ENCODE measurements around the gene KLHL3. TPM values are rescaled to one million over a fixed set of nuclear protein-coding genes. Genes with fewer than 3 reads are reported as not detected.

Gene KLHL3
- total and polyA plus RNA-seq, 9 of the 15 experiments (the other 6 are each of a cell fraction or from before 2014, with no cell fraction given) = under 0.01 to 1.5 (median 0.22) TPM

DNA sequence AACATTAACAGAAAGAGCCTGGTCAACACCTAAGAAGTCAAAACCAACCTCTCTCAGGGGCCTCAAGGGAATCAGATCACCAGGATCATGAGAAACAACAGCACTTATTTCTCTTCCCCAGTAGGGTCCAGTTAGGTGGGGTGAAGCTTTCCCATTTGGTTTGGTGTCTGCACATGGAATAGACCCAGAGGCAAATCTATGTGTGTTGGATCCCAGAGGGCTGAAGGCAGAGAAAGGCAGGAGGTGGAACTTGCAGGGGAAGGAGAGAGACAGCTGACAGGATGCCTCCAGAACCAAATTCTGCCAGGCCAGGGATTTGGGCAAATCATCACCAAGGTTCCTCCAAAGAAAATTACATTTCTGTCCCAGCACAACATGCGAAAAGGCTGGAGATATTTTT, 132.0 kb downstream of the KLHL3 start:
- Histone ChIP-seq H3K9me1 (ENCODE audit: control insufficient read depth, insufficient read depth, low read length) (no peaks in the 10 kb centered on the region), H3K9me3 (replicated peaks; ENCODE audit: control insufficient read depth, insufficient read depth, low read depth, low read length) (no peaks in the 10 kb centered on the region), H4K20me1 (replicated peaks; ENCODE audit: control insufficient read depth, insufficient read depth, low read length) (no peaks in the 10 kb centered on the region; the same call in 1 of the 2 replicates), H3K4me3 (no peak overlapping the region), H3K36me3 (ENCODE audit: control insufficient read depth, insufficient read depth, low read length) (no peaks in the 10 kb centered on the region), H3K27ac (ENCODE audit: extremely low read depth, low read depth, low read length) (no peak overlapping the region), H3K27me3 (ENCODE audit: control insufficient read depth in 2 of 2, insufficient read depth in 2 of 2, low read length in 2 of 2) (peaks cover 9 to 36% of the 10 kb centered on the region in 2 experiments; a peak in 4 of 5 replicates), H3K4me2 (ENCODE audit: insufficient read depth, low read length) (no peak overlapping the region), H2AFZ (ENCODE audit: low read depth, low read length) (no peak overlapping the region), H3K9ac (ENCODE audit: insufficient read depth in 1 of 2, low read depth in 2 of 2, low read length in 2 of 2) (no peak overlapping the region), H3K79me2 (ENCODE audit: control insufficient read depth, insufficient read depth, low read length) (no peaks in the 10 kb centered on the region), H3K4me1 (replicated peaks in 1 of 2; ENCODE audit: control insufficient read depth in 2 of 2, insufficient read depth in 2 of 2, low read length in 2 of 2) (no peaks in the 10 kb centered on the region)
- TF ChIP-seq CBX8 (IDR thresholded peaks at IDR 0.05; ENCODE audit: borderline replicate concordance, extremely low read depth, low read depth, low read length, poor library complexity, severe bottlenecking) (no peak), ZNF23 (CRISPR knock-in tag; IDR thresholded peaks at IDR 0.05) (no peak)
- ATAC-seq = no peak
- 17% methylated on average over 1 of the region's 1 CpG for WGBS (ENCODE audit: insufficient coverage, low coverage, missing lambda C conversion rate)
- ChIA-PET CTCF (ENCODE audit: low intra/inter-chr PET ratio) (no interaction called here), POLR2A (no interaction called here)
- no peak for FAIRE-seq
- no peak for DNase-seq (ENCODE audit: extremely low read depth in 1 of 4, low spot score in 3 of 4)
- BruUV-seq (replicated peaks) = no TSS peak
- intact Hi-C loops (cut with micrococcal nuclease) (no loop called here), in situ Hi-C loops (cut with MboI) (no loop called here)

DNA sequence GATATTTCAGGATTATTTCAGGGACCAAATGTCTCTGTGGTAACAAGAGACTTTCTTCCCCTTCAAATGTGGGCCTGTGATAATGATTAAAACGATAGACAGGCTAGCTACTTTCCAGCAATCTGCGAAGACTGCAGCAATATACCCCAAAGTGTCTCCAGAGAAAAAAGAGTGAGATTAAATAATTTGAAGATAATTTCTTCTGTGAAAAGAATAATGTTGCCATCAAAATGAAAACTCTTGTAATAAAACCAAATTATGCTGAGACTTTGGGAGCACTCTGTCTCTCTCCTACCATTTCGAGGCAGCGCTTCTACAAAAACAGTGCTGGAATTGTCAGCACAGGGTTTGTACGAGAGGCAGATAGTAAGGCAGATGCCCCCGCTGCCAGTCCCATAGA, 132.5 kb downstream of the KLHL3 start:
- H3K27ac ChIP-seq (ENCODE audit: extremely low read depth, low read depth, low read length) = no peak overlapping the region
- no peaks in the 10 kb centered on the region for H3K79me2 ChIP-seq (ENCODE audit: control insufficient read depth, insufficient read depth, low read length)
- peaks cover 8 to 41% of the 10 kb centered on the region in 2 experiments; a peak in 4 of 5 replicates for H3K27me3 ChIP-seq (ENCODE audit: control insufficient read depth in 2 of 2, insufficient read depth in 2 of 2, low read length in 2 of 2)
- no TSS peak for BruUV-seq (replicated peaks)
- intact Hi-C loops (cut with micrococcal nuclease) (no loop called here), in situ Hi-C loops (cut with MboI) (no loop called here)
- TF ChIP-seq GATA2 (CRISPR knock-in tag; IDR thresholded peaks at IDR 0.05) (no peak), RBM17 (IDR thresholded peaks at IDR 0.05; ENCODE audit: borderline replicate concordance, low read depth, low read length) (no peak), OTX1 (CRISPR knock-in tag; IDR thresholded peaks at IDR 0.05) (no peak), RBM15 (IDR thresholded peaks at IDR 0.05; ENCODE audit: insufficient read depth, low read length) (no peak), GTF2E2 (tag; IDR thresholded peaks at IDR 0.05) (no peak), HIVEP1 (CRISPR knock-in tag; IDR thresholded peaks at IDR 0.05) (no peak), DIDO1 (tag; IDR thresholded peaks at IDR 0.05; ENCODE audit: low read depth) (no peak)
- no peak overlapping the region for H3K4me3 ChIP-seq
- ChIA-PET CTCF (ENCODE audit: low intra/inter-chr PET ratio) (no interaction called here), POLR2A (interaction anchor here (0.7 kb wide), 1 partner anchor 423 kb away, joined by 3 read pairs; no protein-coding TSS in a partner anchor)
- no peaks in the 10 kb centered on the region for H3K9me1 ChIP-seq (ENCODE audit: control insufficient read depth, insufficient read depth, low read length)
- no peak for FAIRE-seq
- H3K36me3 ChIP-seq (ENCODE audit: control insufficient read depth, insufficient read depth, low read length) = no peaks in the 10 kb centered on the region
- H3K4me1 ChIP-seq (replicated peaks in 1 of 2; ENCODE audit: control insufficient read depth in 2 of 2, insufficient read depth in 2 of 2, low read length in 2 of 2) = no peaks in the 10 kb centered on the region
- no peak overlapping the region for H3K9ac ChIP-seq (ENCODE audit: insufficient read depth in 1 of 2, low read depth in 2 of 2, low read length in 2 of 2)
- no peak overlapping the region for H2AFZ ChIP-seq (ENCODE audit: low read depth, low read length)
- no peaks in the 10 kb centered on the region for H3K9me3 ChIP-seq (replicated peaks; ENCODE audit: control insufficient read depth, insufficient read depth, low read depth, low read length)
- H3K4me2 ChIP-seq (ENCODE audit: insufficient read depth, low read length) = no peak overlapping the region
- no peak for ATAC-seq
- no peak for DNase-seq (ENCODE audit: extremely low read depth in 1 of 4, low spot score in 3 of 4)
- WGBS (ENCODE audit: insufficient coverage, low coverage, missing lambda C conversion rate) = 1% methylated on average over 6 of the region's 6 CpGs
- H4K20me1 ChIP-seq (replicated peaks; ENCODE audit: control insufficient read depth, insufficient read depth, low read length) = no peaks in the 10 kb centered on the region; the same call in 1 of the 2 replicates
